Heart left ventricle (tissue), 13 donors: Measurements from ENCODE around the gene ANKRD44.

Experiments
- POLR2A ChIP-seq, 2 donors: fragments of 450-650 bp; IDR thresholded peaks; one replicate each; pipeline ENCODE4 v1.6.1; 2017; ENCODE audit warnings: antibody characterized with exemption in 2 of 2, mild to moderate bottlenecking in 2 of 2, moderate library complexity in 2 of 2
- TF ChIP-seq, protein P1 (sequence below), 12 donors: fragments of 200-600 bp; sonication (generic) in 4 of 12; IDR thresholded peaks; one replicate each; pipeline versions ENCODE4 v1.5.0 to v1.8.0; 2018 to 2022; ENCODE audit warnings: antibody characterized with exemption in 12 of 12, mild to moderate bottlenecking in 5 of 12
- donor health status: ischemic (EF 13 %, LVEDD 7.1; RV severe dilation, severe dysfunction).
- donor health status: DM: no; HTN: yes; CAD: no.
- donor health status: DM: no; HTN: no; CAD: no.
- donor health status: ischemic (EF 25% LVEDD 6.9; RV normal size, moderate dysfunction).
- donor health status: ischemic (EF 25% LVEDD 5.7; RV mildly dilated, moderate dysfunction).
- donor health status: ischemic (EF 35%, LVEDD 5.7; RV mildly dilated, moderate dysfunction).
- donor health status: nonischemic (EF 11% LVEDD 7.7; RV severe dilation, severe dysfunction).
- donor health status: DM: yes; HTN: yes; CAD: no.
- donor health status: PGD.
- donor health status: ischemic (EF 29% LVEDD 5.4; RV normal size, mild dysfunction).
- donor health status: nonischemic (EF 23%, LVEDD 6.1; RV moderate dilation, normal function).

DNA sequence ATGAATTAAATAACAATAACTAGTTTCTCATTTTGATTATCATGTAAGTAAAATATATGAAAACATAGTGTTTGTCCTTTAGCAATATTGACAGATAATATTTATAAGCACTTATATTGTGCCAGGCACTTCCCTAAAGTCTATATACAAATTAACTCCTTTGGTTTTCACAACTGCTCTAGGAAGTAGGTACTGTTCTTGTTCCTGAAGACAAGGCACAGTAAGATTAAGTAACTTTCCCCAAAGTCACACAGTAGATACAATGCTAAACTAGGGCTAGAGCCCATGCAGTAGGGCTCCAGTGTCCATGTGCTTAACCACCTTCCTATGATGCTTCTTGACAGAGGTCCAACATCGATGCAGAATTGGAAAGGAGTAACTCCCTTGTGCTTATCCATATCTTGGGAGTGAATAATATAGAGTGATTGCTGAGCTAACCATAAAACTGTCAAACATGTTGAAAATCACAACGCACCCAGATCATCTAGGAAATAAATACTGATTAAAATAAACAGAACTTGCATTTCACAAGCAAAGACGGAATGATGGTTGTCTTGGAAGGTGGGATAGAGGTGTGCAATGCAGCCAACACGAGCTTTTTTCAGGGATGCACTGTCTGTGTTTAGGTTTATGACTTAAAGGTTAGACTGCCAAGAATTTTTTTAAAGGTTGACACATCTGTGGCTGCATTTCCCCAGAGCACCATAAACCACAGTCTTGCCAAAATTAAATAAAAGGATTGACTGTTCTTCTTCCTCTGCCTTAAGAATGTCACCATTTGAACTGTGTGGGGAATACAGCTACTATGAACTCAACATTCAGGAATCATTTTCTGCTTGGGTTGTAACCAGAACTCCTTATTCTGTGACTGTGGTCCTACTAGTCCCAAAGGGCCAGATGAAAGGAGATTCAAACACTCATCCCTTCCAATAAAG, 80.8 kb downstream of the ANKRD44 start:
- TF ChIP-seq, protein P1, sequence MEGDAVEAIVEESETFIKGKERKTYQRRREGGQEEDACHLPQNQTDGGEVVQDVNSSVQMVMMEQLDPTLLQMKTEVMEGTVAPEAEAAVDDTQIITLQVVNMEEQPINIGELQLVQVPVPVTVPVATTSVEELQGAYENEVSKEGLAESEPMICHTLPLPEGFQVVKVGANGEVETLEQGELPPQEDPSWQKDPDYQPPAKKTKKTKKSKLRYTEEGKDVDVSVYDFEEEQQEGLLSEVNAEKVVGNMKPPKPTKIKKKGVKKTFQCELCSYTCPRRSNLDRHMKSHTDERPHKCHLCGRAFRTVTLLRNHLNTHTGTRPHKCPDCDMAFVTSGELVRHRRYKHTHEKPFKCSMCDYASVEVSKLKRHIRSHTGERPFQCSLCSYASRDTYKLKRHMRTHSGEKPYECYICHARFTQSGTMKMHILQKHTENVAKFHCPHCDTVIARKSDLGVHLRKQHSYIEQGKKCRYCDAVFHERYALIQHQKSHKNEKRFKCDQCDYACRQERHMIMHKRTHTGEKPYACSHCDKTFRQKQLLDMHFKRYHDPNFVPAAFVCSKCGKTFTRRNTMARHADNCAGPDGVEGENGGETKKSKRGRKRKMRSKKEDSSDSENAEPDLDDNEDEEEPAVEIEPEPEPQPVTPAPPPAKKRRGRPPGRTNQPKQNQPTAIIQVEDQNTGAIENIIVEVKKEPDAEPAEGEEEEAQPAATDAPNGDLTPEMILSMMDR (IDR thresholded peaks at IDR 0.05): no peak
- TF ChIP-seq POLR2A (IDR thresholded peaks at IDR 0.05): no peak
